HG02678 (cell line): ENCODE data around the gene NFATC2.
"Not testable (repeated sequence)": the region's sequence is repeated elsewhere in the genome, so short reads cannot be mapped to it uniquely, and the experiment has no call there.

Experiments
- ATAC-seq: cut with Tn5 transposase; IDR thresholded peaks from one replicate; pipeline ENCODE4 v1.9.1; 2021; ENCODE audit warnings: mild to moderate bottlenecking, moderate library complexity; ENCODE audit not compliant: unreplicated experiment

NFATC2 gene

GRCh38 chr20:51541189-51542032, 1.1 kb downstream of the NFATC2 start:
- ATAC-seq: peak; percentile 42

GRCh38 chr20:51540580-51540979, 1.9 kb downstream of the NFATC2 start:
- no peak for ATAC-seq

- ATAC-seq: not testable (repeated sequence)
Measured at GRCh38 chr20:51540074-51540473, 2.4 kb downstream of the NFATC2 start.

DNA sequence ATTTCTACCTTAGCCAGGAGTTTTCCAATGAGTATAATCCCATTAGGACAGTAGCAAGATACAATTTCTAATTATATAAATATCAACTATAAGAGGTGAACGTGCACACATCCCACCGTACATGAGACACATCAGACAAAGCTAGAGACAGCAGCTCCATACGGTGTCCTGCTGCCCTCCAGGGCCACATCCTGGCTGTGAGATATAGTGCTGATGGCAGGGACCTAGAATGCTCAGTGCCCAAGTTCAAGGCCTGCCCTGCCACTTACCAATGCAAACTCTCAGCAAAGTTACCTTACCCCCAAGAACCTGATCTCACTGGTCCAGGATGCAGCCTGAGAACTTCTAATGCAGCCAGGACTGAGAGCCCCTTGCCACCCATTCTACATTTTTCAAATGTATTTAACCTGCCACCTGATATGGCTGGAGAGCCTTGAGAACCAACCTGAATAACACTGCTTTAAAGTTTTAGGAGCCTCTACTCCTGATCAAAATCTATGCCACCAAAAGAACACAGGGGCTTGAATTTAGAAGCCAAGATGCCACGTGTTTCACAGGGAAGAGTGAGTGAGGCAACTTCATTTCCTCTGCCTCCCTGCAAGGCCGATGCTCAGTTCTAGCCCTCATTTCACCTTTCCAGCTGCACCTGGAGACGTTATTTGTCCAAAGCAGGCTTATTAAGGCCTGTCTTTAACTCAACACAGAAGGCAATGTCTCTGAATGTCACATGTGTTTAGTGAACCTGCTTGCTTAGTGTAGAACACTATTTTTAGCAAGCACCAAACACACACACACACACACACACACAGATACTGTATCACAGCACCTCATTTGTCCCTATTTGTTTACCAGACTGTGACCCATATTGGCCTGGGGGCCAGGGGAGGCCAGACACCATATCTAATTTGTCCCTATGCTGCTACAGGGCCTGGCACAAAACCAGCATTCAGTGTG, 6.1 kb downstream of the NFATC2 start:
- ATAC-seq: no peak

GRCh38 chr20:51535674-51536073, 6.8 kb downstream of the NFATC2 start:
- ATAC-seq: no peak

- no peak for ATAC-seq
Measured at GRCh38 chr20:51535075-51535386, 7.5 kb downstream of the NFATC2 start.

DNA sequence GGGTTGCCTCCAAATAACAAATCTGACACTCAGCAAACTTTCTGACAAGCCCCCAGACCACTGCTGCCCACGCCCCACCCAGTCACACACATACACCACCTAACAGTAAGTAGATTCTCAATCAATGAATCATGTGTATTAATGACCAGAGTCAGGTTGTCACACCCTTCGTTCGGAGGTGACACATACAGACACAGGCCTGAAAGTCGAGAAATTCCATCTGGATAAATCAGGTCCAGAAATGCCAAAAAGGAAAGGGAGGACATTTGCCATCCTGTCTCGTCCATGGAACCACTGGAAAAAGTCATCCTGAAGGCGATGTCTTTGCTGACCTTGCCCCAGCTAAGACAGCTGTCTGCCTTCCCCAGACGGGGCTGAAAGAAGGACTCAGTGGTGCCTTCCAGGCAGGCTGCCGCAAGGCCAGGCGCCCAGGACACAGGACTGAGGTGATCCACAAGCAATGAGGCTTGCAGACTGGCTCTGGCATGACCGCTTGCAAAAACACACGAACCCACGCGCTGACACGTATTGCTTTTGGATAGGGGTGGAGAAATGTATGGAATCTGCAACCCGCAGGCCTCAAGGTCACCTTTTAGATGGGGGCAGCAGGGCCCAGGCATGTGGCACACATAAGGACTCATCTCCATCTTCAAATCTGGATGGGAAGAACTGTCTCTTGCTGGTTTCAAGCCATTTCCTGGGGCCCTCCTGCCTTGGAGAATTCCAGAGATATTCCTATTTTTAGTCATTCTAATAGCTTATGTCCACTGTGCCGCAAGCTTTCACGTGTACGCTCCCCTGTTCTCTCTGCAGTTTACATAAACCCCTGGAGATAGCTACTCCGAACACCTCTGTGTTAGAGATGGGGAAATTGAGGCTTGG, 9.0 kb downstream of the NFATC2 start:
- no peak for ATAC-seq

DNA sequence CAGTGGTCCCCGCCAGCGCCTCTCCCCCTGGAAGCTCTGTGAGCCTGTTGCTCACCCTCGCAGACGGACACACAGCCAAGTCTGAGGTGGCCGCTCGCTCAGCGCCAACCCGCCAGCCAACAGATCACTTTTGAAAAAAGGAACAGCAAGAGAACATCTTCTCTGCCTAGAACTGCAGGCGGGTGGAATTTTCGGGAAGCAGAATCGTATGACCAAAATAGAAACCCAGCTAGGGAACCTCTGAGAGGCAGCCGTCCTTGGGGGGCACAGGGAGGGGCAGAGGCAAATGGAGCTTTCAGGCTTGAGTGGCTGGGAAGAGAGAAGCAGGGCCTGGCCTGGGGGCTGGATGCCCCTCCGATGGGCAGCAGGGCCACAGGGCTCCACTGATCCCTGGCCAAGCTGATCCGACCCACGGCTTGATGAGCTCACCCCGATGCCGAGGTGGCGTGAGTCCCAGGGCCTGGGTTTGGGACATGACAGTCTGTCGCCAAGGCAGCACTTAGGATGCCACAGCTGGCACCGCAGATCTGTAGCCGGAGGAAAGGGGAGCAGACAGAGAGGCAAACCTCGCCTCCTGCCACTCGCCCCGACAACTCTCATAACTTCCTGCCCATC, 9.8 kb downstream of the NFATC2 start:
- ATAC-seq: no peak

DNA sequence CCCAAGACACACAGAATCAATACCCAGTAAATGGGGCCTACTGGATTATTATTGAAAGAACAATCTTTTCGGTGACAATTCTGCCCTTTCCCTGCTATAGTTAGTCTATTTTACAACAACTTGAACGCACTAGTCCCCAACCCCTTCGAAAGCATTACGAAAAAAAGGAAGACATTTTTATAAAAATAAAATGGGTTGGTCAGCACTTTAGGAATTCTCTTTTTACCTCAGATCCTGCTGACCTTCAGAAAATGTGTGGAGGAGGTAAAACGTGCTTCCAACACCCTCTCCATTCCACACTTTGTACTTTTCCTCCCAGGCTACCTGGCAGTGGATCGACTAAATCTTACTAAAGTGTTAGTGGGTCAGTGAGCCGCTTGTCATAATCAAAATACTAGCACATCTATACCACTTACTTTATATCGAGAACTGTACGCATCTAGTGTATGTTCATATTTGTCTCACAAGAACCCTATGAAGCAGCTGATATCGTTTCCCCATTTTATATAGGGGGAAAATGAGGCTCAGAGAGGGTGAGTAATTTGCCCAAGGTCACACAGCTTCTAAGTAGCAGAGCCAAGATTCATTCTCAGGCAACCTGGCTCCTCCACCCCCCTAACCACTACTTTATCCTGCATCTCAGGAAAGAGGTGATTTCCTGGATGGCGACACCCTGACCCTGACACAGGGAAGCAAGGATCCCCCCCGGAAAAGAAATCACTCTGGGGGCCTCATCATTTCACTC, 10.6 kb downstream of the NFATC2 start:
- no peak for ATAC-seq

- no peak for ATAC-seq
Measured at GRCh38 chr20:51531141-51531710, 11.3 kb downstream of the NFATC2 start.

- no peak for ATAC-seq
Measured at GRCh38 chr20:51529758-51530157, 12.8 kb downstream of the NFATC2 start.

DNA sequence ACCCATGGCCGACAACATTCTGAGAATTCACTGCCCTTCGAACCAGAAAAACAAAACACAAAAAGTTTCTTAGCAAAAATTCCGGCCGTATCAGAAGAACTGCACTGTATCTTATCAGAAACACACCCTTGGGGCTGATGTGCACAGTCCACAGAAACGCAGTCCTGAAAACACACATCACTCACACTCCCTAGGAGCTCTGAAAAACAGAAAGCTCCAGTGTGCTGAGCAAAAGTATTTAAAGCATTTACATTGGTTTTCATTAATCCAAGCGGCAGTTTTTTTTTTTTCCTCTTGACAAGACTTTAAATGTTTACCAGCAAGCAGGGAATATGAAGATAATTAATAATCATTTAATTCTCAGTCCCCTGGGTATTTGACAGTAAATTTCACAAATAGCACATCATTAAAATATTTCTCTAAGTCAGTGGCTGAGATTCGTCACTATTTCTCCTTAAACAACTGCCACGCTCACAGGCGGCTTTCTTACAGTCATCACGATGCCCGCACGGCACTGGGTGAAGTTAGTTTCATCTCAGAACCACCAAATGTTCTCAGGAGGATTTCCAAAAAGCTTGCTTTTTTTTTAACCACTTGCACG, 13.3 kb downstream of the NFATC2 start:
- no peak for ATAC-seq

- no peak for ATAC-seq
Measured at GRCh38 chr20:51528263-51529027, 14.1 kb downstream of the NFATC2 start.

GRCh38 chr20:51526754-51527153, 15.8 kb downstream of the NFATC2 start:
- no peak for ATAC-seq

DNA sequence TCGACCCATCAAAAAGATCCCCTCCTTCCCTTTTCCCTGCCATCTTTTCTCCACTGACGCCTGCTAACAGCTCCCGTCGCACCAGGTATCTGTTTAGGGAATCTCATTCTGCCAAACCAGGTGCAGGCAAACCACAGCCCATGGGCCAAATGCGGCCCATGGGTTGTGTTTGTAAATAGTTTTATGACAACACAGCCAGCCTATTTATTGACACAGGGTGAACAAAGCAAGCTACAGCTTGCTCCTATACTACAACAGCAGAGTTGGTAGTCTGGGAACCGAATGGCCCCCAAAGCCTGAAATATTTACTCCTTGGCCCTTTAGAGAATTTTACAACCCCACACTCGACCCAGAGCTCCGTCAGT, 16.4 kb downstream of the NFATC2 start:
- ATAC-seq: no peak

GRCh38 chr20:51525241-51526105, 17.0 kb downstream of the NFATC2 start:
- no peak for ATAC-seq

GRCh38 chr20:51523276-51524013, 19.1 kb downstream of the NFATC2 start:
- no peak for ATAC-seq
